VCaP (cell line): ENCODE data around the gene MPL.

Experiments
- H3K27ac ChIP-seq: fragments of 450-650 bp; 2 replicates; pipeline ENCODE4 v1.5.1; 2017
- CTCF ChIP-seq: fragments of 450-650 bp; conservative IDR thresholded peaks from 2 replicates; pipeline ENCODE4 v1.5.1; 2017; ENCODE audit warnings: mild to moderate bottlenecking, moderate library complexity

MPL gene

GRCh38 chr1:43331688-43332087 lies 5.9 kb upstream of the MPL start:
- H3K27ac ChIP-seq: no peak overlapping the region
- TF ChIP-seq CTCF: no peak

- TF ChIP-seq CTCF: no peak
- no peak overlapping the region for H3K27ac ChIP-seq
Observed at GRCh38 chr1:43334453-43335205, 3.0 kb upstream of the MPL start.

DNA sequence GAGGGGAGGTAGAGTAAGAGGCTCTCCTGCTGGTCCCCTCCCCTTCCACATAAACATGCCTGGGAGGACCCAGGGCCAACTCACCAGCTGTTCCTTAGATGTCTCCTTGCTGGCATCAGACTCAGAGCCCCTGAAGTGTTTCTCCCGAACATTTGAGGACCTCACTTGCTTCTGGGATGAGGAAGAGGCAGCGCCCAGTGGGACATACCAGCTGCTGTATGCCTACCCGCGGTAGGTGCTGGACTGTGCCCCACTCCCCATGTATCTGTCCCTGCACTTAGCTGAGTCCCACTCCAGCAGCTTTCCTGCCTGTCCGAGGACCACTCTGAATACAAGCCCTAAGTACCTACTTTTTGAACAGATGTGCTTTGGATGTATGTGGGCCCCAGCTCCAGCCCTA lies 383 bp downstream of the MPL start:
- TF ChIP-seq CTCF: no peak
- H3K27ac ChIP-seq: no peak overlapping the region

- TF ChIP-seq CTCF: no peak
- no peak overlapping the region for H3K27ac ChIP-seq
Observed at GRCh38 chr1:43339584-43340232, 2.1 kb downstream of the MPL start.

DNA sequence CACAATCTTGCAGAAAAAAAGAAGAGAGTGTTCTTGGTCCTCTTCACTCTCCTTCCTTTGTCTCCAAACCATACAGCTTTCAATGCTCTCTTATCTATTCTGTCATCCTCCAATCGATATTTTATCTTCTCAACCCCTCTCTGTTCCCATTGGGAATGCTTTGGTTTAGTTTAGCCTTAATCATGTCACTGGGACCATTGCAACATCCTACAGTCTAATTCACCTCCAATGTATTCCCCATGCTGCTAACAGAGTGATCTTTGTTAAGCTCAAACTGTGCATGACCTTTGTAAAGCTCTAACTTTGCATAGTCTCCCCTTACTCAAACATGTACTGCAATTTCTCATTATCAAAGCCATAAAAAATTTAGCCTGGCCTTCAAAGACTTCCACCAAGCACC lies 2.9 kb downstream of the MPL start:
- H3K27ac ChIP-seq: no peak overlapping the region
- TF ChIP-seq CTCF: no peak

DNA sequence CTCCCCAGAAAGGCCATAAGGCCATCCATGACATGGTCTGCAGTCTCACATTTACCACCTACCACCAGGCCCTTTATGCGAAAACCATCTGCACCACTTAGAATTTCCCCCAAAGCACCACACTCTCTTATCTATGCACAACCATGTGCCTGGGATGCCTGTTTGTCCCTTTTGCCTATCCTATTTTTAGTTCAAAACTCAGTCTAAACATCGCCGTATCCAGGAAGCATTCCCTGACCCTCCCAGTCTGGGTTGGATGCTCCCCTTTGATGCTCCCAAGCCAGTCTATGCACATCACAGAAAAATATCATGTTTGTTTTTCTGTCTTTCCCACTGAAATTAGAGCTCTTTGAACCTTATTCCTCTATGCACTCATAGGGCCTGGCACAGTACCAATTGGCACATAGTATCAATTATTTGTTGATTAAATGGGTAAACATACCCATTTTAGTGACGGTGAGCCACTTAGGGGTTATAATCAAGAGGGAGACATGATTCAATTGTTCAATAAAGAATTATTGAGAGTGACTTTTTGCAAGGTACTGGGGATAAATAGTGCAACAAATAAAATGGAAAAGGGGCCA lies 6.7 kb downstream of the MPL start:
- no peak for TF ChIP-seq CTCF
- H3K27ac ChIP-seq: no peak overlapping the region

DNA sequence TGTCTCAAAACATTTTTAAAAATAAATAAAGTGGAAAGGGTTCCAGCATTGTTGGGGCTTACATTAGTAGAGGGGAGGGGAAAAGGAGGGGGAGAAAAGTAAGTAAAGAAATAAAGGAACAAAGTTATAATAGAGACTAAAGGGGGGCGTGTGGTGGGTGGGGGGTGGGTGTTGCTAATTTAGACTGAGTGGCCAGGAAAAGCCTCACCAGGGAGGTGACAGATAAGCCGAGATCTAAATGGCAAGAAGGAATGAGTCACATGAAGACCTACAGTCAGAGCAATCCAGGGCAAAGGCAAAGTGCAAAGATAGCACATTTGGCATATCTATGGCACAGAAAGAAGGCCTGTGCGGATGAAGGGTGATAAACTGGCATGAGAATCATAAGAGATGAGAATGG lies 7.5 kb downstream of the MPL start:
- TF ChIP-seq CTCF: no peak
- H3K27ac ChIP-seq: no peak overlapping the region
